Common myeloid progenitor, CD34-positive (primary cell): ENCODE data around the gene MINK1.
A peak's percentile ranks its signal among the peaks of the same experiment; 100 is the strongest.

Experiments
- CTCF ChIA-PET: fragments of 350-600 bp; sonication (Branson Sonifier 250); formaldehyde crosslinking; loops from one replicate; lab custom pipeline; 2021; ENCODE audit warnings: antibody characterized with exemption; lab: Charles Lee
- POLR2A ChIA-PET: fragments of 350-600 bp; sonication (Branson Sonifier 250); formaldehyde crosslinking; loops from one replicate; lab custom pipeline; 2021; ENCODE audit warnings: antibody characterized with exemption; lab: Charles Lee
- DNase-seq, 3 donors: peaks; one replicate each; pipeline versions ENCODE4 v3.0.0 to v3.0.0-alpha.2; 2013
- H3K27ac ChIP-seq, 2 experiments: 1 replicate in 1 of 2; 2 replicates in 1 of 2; pipeline ENCODE4 v1.7.0; 2013; ENCODE audit warnings: inconsistent platforms in 2 of 2, low read length in 2 of 2, mild to moderate bottlenecking in 2 of 2, low read depth in 1 of 2, moderate library complexity in 1 of 2; ENCODE audit not compliant: severe bottlenecking in 2 of 2, insufficient read depth in 1 of 2, poor library complexity in 1 of 2
- H3K27me3 ChIP-seq, 5 experiments: replicated peaks in 2 of 5; 1 replicate in 3 of 5; 2 replicates in 2 of 5; pipeline versions ENCODE4 v1.6.1 to v1.7.0; 2013; ENCODE audit warnings: low read length in 4 of 5, mild to moderate bottlenecking in 2 of 5, moderate library complexity in 2 of 5, inconsistent platforms in 1 of 5; ENCODE audit not compliant: insufficient read depth in 5 of 5, control insufficient read depth in 4 of 5
- H3K36me3 ChIP-seq, 4 experiments: 1 replicate in 2 of 4; 2 replicates in 2 of 4; pipeline versions ENCODE4 v1.6.1 to v1.7.0; 2013; ENCODE audit warnings: low read length in 3 of 4, control low read depth in 1 of 4, mild to moderate bottlenecking in 1 of 4; ENCODE audit not compliant: control insufficient read depth in 4 of 4, insufficient read depth in 4 of 4
- H3K4me1 ChIP-seq, 4 experiments: 1 replicate in 3 of 4; 2 replicates in 1 of 4; pipeline versions ENCODE4 v1.6.1 to v1.7.1; 2013; ENCODE audit warnings: low read length in 3 of 4, mild to moderate bottlenecking in 3 of 4, control low read depth in 1 of 4, inconsistent platforms in 1 of 4, moderate library complexity in 1 of 4; ENCODE audit not compliant: control insufficient read depth in 4 of 4, insufficient read depth in 4 of 4; ENCODE audit errors: control extremely low read depth in 1 of 4
- H3K4me3 ChIP-seq, 7 experiments: 1 replicate in 4 of 7; 2 replicates in 3 of 7; pipeline versions ENCODE4 v1.5.1 to v1.7.0; 2013; ENCODE audit warnings: mild to moderate bottlenecking in 7 of 7, low read length in 6 of 7, moderate library complexity in 6 of 7, inconsistent platforms in 2 of 7, low read depth in 2 of 7, control low read depth in 1 of 7; ENCODE audit not compliant: insufficient read depth in 4 of 7, control insufficient read depth in 1 of 7; ENCODE audit errors: extremely low read depth in 1 of 7
- H3K9me3 ChIP-seq, 5 experiments: 1 replicate in 4 of 5; 2 replicates in 1 of 5; pipeline versions ENCODE4 v1.6.1 to v1.7.1; 2013; ENCODE audit warnings: low read length in 4 of 5, mild to moderate bottlenecking in 2 of 5, inconsistent platforms in 1 of 5, low read depth in 1 of 5, moderate library complexity in 1 of 5; ENCODE audit not compliant: control insufficient read depth in 4 of 5, insufficient read depth in 2 of 5; ENCODE audit errors: control extremely low read depth in 1 of 5
- WGBS: methylation state at CpG from one replicate; pipeline ENCODE4 v1.1.5; 2013; ENCODE audit not compliant: insufficient coverage; 5-methylcytosine and 5-hydroxymethylcytosine counted together

Gene MINK1

GRCh38 chr17:4935650-4936049, 102.5 kb downstream of the MINK1 start:
- peaks cover 3 to 77% (median 56%) of the 10 kb centered on the region in 4 experiments for H3K4me1 ChIP-seq
- H3K36me3 ChIP-seq, result peaks cover 0 to 28% (median 11%) of the 10 kb centered on the region in 4 experiments
- H3K27me3 ChIP-seq, result no peaks in the 10 kb centered on the region
- no peak overlapping the region for H3K4me3 ChIP-seq
- no peak overlapping the region for H3K27ac ChIP-seq
- DNase-seq, result no peak
- ChIA-PET POLR2A (no interaction called here), CTCF (interaction anchor here (0.9 kb wide), 1 partner anchor 34 kb away, joined by 3 read pairs; no protein-coding TSS in a partner anchor)
- H3K9me3 ChIP-seq, result no peaks in the 10 kb centered on the region

GRCh38 chr17:4936436-4936835, 103.3 kb downstream of the MINK1 start:
- H3K4me3 ChIP-seq, result no peak overlapping the region
- CTCF ChIA-PET, result interaction anchor here (1.1 to 1.9 kb wide), 4 partner anchors 10 to 27 kb away, joined by 3 to 8 read pairs (median 6); partner anchors contain the start of gene ENO3
- POLR2A ChIA-PET, result no interaction called here
- H3K27ac ChIP-seq, result no peak overlapping the region
- H3K36me3 ChIP-seq, result peaks cover 0 to 28% (median 11%) of the 10 kb centered on the region in 4 experiments
- 95% methylated on average over 3 of the region's 3 CpGs for WGBS
- H3K27me3 ChIP-seq, result no peaks in the 10 kb centered on the region
- peaks cover 6 to 83% (median 57%) of the 10 kb centered on the region in 4 experiments for H3K4me1 ChIP-seq
- no peak for DNase-seq
- no peaks in the 10 kb centered on the region for H3K9me3 ChIP-seq

DNA sequence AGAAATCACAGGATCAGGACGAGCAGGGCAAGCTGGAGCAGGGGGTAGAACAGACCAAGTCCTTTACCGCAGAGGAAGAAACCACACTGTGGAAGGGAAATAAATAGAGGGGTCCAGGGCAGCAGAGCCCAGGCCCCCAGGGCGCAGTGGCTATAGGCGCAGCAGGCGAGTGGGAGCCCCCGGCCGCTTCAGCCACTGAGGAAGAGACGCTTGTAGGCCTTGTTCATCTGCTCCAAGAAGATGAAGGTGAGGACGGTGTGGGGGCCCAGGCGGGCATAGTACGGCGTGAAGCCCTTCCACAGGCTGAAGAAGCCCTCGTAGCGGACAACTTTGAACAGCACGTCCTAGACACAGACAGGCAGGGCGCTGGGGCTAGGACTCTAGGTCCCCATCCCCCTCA, 104.4 kb downstream of the MINK1 start:
- DNase-seq, result no peak
- ChIA-PET CTCF (interaction anchor here (1.2 to 1.9 kb wide), 3 partner anchors 9 to 28 kb away, joined by 3 to 8 read pairs (median 8); no protein-coding TSS in a partner anchor), POLR2A (no interaction called here)
- H3K27ac ChIP-seq, result no peak overlapping the region
- H3K36me3 ChIP-seq, result peaks cover 0 to 34% (median 14%) of the 10 kb centered on the region in 4 experiments
- no peaks in the 10 kb centered on the region for H3K9me3 ChIP-seq
- no peak overlapping the region for H3K4me3 ChIP-seq
- WGBS, result 100% methylated on average over 15 of the region's 16 CpGs
- peaks cover 6 to 87% (median 60%) of the 10 kb centered on the region in 4 experiments for H3K4me1 ChIP-seq
- no peaks in the 10 kb centered on the region for H3K27me3 ChIP-seq

DNA sequence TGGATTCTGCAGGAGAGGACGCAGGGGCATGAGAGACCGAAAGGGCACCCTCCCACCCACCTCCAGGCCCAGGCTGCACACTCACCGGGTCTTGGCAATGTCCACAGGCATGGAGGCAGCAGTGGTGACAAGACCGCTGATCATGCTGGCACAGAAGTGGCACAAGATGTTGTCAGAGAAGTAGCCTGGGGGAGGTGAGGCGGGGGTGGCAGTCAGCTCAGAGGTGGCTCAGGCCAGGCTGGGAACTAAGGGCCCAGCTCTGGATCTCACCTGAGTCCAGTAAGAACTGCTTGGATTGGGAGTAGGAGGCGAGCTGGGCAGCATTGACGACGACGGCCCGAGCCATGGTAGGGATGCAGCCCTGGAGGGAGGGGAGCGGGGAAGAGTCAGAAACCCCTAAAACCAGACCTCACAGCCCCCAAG, 104.9 kb downstream of the MINK1 start:
- POLR2A ChIA-PET, result no interaction called here
- DNase-seq, result no peak
- Histone ChIP-seq H3K27me3 (no peaks in the 10 kb centered on the region), H3K27ac (peak overlapping the region in 1 of 2 experiments; percentile 96), H3K4me1 (peaks cover 6 to 87% (median 60%) of the 10 kb centered on the region in 4 experiments), H3K36me3 (peaks cover 0 to 40% (median 19%) of the 10 kb centered on the region in 4 experiments), H3K9me3 (no peaks in the 10 kb centered on the region), H3K4me3 (peak overlapping the region in 1 of 7 experiments; percentile 97)
- 91% methylated on average over 6 of the region's 11 CpGs for WGBS
- CTCF ChIA-PET, result interaction anchor here (1.1 to 2.4 kb wide), 3 partner anchors 19 to 29 kb away, joined by 6 to 8 read pairs (median 7); partner anchors contain the start of gene SPAG7

DNA sequence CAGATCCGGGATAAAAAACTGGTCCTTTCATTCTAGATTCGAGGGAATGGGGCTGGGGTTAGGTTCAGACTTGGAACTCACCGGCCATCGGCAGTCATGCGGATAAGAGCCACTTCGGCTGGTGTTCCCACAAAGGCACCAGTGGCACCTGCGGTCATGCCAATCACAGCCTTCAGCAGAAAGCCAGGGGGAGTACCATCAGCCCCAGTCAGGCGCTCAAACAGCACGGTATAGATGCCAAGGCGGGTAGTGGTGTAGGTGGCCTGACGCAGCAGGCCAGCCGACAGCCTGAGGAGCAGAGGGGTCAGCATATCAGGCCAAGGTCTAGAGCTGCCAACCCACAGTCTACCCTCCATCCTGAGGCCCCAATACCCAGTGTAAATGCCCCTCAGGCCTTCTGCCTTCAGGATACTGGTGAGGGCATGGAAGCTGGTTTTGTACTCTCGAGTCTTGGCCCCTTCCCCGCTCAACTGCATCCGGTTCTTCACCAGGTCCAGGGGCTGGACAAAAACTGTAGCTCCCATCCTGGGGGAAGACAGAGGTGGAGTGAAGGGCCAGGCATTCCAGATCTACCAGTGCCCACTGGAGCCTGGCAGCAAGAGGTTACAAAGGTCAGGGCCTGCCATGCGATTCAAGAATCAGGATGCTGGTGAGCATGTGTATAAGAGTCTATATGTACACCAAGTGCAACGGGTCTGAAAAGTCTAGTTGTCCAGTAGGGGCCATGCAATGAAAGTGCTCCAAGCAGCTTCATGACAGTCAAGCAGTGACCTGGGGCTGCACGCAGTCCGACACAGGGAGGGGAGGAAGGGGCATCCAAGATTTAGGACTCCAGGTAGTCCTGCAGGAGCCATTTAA, 105.8 kb downstream of the MINK1 start:
- Histone ChIP-seq H3K9me3 (no peaks in the 10 kb centered on the region), H3K27ac (peak overlapping the region; percentile 87 to 96), H3K36me3 (peaks cover 0 to 44% (median 23%) of the 10 kb centered on the region in 4 experiments), H3K4me1 (peaks cover 12 to 89% (median 61%) of the 10 kb centered on the region in 4 experiments), H3K4me3 (peak overlapping the region; percentile 72 to 97 (median 94)), H3K27me3 (no peaks in the 10 kb centered on the region)
- ChIA-PET POLR2A (interaction anchor here (1.5 to 2.2 kb wide), 3 partner anchors 10 to 58 kb away, joined by 6 to 17 read pairs (median 8); partner anchors contain the start of genes INCA1, KIF1C and PFN1), CTCF (interaction anchor here (1.0 to 2.5 kb wide), 9 partner anchors 10 to 149 kb away, joined by 3 to 16 read pairs (median 4); partner anchors contain the start of genes CHRNE, PFN1 and SPAG7)
- DNase-seq, result no peak
- 78% methylated on average over 19 of the region's 19 CpGs for WGBS

- H3K27me3 ChIP-seq, result no peaks in the 10 kb centered on the region
- ChIA-PET POLR2A (interaction anchor here (0.6 to 2.2 kb wide), 7 partner anchors 10 to 58 kb away, joined by 3 to 17 read pairs (median 6); partner anchors contain the start of genes C17orf107, INCA1, KIF1C and PFN1), CTCF (interaction anchor here (0.8 to 2.5 kb wide), 9 partner anchors 9 to 150 kb away, joined by 3 to 16 read pairs (median 4); partner anchors contain the start of genes CHRNE and PFN1)
- no peaks in the 10 kb centered on the region for H3K9me3 ChIP-seq
- peak overlapping the region; percentile 72 to 97 (median 94) for H3K4me3 ChIP-seq
- H3K36me3 ChIP-seq, result peaks cover 0 to 48% (median 25%) of the 10 kb centered on the region in 4 experiments
- DNase-seq, result peak in 1 of 3 donors; percentile 34
- peak overlapping the region; percentile 87 to 96 for H3K27ac ChIP-seq
- 0% methylated on average over 16 of the region's 16 CpGs for WGBS
- H3K4me1 ChIP-seq, result peaks cover 14 to 89% (median 61%) of the 10 kb centered on the region in 4 experiments
Measured at GRCh38 chr17:4939546-4939795, 106.3 kb downstream of the MINK1 start.
